Endothelial cell of umbilical vein (primary cell): ENCODE results near the gene GALT. TPM values are rescaled to one million over a fixed set of nuclear protein-coding genes. Genes with fewer than 3 reads are reported as not detected.

ENCODE experiments used
- BruUV-seq: library from RNA; stranded (reverse); fragments of 400-500 nt; replicated peaks from 2 replicates; lab custom pipeline; 2021; lab: Mats Ljungman, UMichigan
- CTCF ChIA-PET: fragments of 300-600, 350-600 bp; sonication (Branson Sonifier 250); formaldehyde crosslinking; loops from one replicate; lab custom pipeline; 2021; ENCODE audit warnings: antibody characterized with exemption, inconsistent platforms; lab: Charles Lee
- POLR2A ChIA-PET: fragments of 300-600, 350-600 bp; sonication (Branson Sonifier 250); formaldehyde crosslinking; loops from one replicate; lab custom pipeline; 2021; ENCODE audit warnings: antibody characterized with exemption, inconsistent platforms; lab: Charles Lee
- DNase-seq: peaks from one replicate; pipeline ENCODE4 v3.0.0-alpha.2; 2011; ENCODE audit warnings: low read depth, low spot score
- FAIRE-seq: peaks from 2 replicates; lab custom pipeline; 2011; peaks lifted over from hg19 to GRCh38; lab: Jason Lieb, UNC
- H2AFZ ChIP-seq: 2 replicates; pipeline ENCODE4 v1.6.0; 2012; ENCODE audit warnings: low read depth, low read length, control low read depth, inconsistent platforms
- H3K27ac ChIP-seq: 2 replicates; pipeline ENCODE4 v1.5.1; 2011; ENCODE audit warnings: low read depth, mild to moderate bottlenecking, control low read depth, low read length, moderate library complexity; ENCODE audit not compliant: insufficient read depth
- H3K27me3 ChIP-seq, 2 experiments: 2 replicates each; pipeline versions ENCODE4 v1.6.0 to v1.6.1; 2011; ENCODE audit warnings: low read length in 2 of 2, mixed read lengths in 1 of 2; ENCODE audit not compliant: control insufficient read depth in 2 of 2, insufficient read depth in 2 of 2
- H3K36me3 ChIP-seq, 2 experiments: 2 replicates in 1 of 2; 3 replicates in 1 of 2; pipeline ENCODE4 v1.5.1; 2011; ENCODE audit warnings: low read length in 2 of 2, mild to moderate bottlenecking in 1 of 2, moderate library complexity in 1 of 2; ENCODE audit not compliant: control insufficient read depth in 2 of 2, insufficient read depth in 2 of 2; ENCODE audit errors: extremely low read depth in 1 of 2
- H3K4me1 ChIP-seq: 3 replicates; pipeline ENCODE4 v1.5.1; 2011; ENCODE audit warnings: mild to moderate bottlenecking, low read length; ENCODE audit not compliant: control insufficient read depth, insufficient read depth; ENCODE audit errors: extremely low read depth
- H3K4me2 ChIP-seq: 2 replicates; pipeline ENCODE4 v1.6.1; 2011; ENCODE audit warnings: low read length, control low read depth, mixed read lengths; ENCODE audit not compliant: insufficient read depth
- H3K4me3 ChIP-seq, 3 experiments: fragments of 200-600 bp in 1 of 3; sonication (generic), shearing (Covaris generic) in 1 of 3; replicated peaks in 1 of 3; 2 replicates each; pipeline ENCODE4 v1.5.1; 2011 to 2016; ENCODE audit warnings: control low read depth in 3 of 3, low read length in 3 of 3, mild to moderate bottlenecking in 2 of 3, inconsistent platforms in 1 of 3, low read depth in 1 of 3, moderate library complexity in 1 of 3; ENCODE audit not compliant: insufficient read depth in 1 of 3
- H3K79me2 ChIP-seq: 2 replicates; pipeline ENCODE4 v1.6.0; 2012; ENCODE audit warnings: low read length, inconsistent platforms; ENCODE audit not compliant: control insufficient read depth, insufficient read depth
- H3K9ac ChIP-seq: replicated peaks from 2 replicates; pipeline ENCODE3; 2011; ENCODE audit warnings: low read length, control low read depth; ENCODE audit not compliant: insufficient read depth; ENCODE audit errors: extremely low read depth
- H3K9me1 ChIP-seq: replicated peaks from 3 replicates; pipeline ENCODE4 v1.6.0; 2011; ENCODE audit warnings: mild to moderate bottlenecking, low read length; ENCODE audit not compliant: control insufficient read depth, insufficient read depth; ENCODE audit errors: extremely low read depth
- H3K9me3 ChIP-seq: replicated peaks from 2 replicates; pipeline ENCODE4 v1.5.1; 2012; ENCODE audit warnings: low read length, inconsistent platforms; ENCODE audit not compliant: control insufficient read depth, insufficient read depth
- H4K20me1 ChIP-seq: replicated peaks from 2 replicates; pipeline ENCODE3; 2011; ENCODE audit warnings: mild to moderate bottlenecking, low read length; ENCODE audit not compliant: control insufficient read depth, insufficient read depth; ENCODE audit errors: extremely low read depth
- EZH2 ChIP-seq: IDR thresholded peaks from 2 replicates; pipeline ENCODE4 v1.6.1; 2012; ENCODE audit warnings: borderline replicate concordance, low read depth, mild to moderate bottlenecking, moderate library complexity, low read length, inconsistent platforms; ENCODE audit not compliant: severe bottlenecking
- FOS ChIP-seq: IDR thresholded peaks from 2 replicates; pipeline ENCODE4 v1.6.1; 2011; ENCODE audit warnings: mild to moderate bottlenecking, low read length, moderate library complexity, borderline replicate concordance; ENCODE audit not compliant: insufficient read depth
- GATA2 ChIP-seq: IDR thresholded peaks from 2 replicates; pipeline ENCODE4 v1.7.0; 2011; ENCODE audit warnings: low read depth, mild to moderate bottlenecking, moderate library complexity, mixed read lengths, low read length; ENCODE audit not compliant: insufficient read length, insufficient read depth
- JUN ChIP-seq: IDR thresholded peaks from 2 replicates; pipeline ENCODE4 v1.6.1; 2011; ENCODE audit warnings: borderline replicate concordance, low read depth; ENCODE audit not compliant: insufficient read length, insufficient read depth
- MYC ChIP-seq: IDR thresholded peaks from one replicate; pipeline ENCODE4 v1.6.1; 2011; ENCODE audit warnings: mild to moderate bottlenecking, low read depth, low read length
- POLR2A ChIP-seq: IDR thresholded peaks from 2 replicates; pipeline ENCODE4 v1.6.1; 2012; ENCODE audit warnings: low read depth, mild to moderate bottlenecking, control low read depth, low read length
- POLR2AphosphoS5 ChIP-seq: IDR thresholded peaks from 2 replicates; pipeline ENCODE4 v1.6.1; 2012; ENCODE audit warnings: low read depth, mild to moderate bottlenecking, control low read depth, low read length, moderate library complexity; ENCODE audit not compliant: insufficient read depth
- dilution Hi-C: fragments of 300-500 bp; cut with MboI; formaldehyde crosslinking; loops from one replicate; pipeline ENCODE4 v1.15.0; 2019; ENCODE audit warnings: low sequenced_read_pairs; ENCODE audit not compliant: extremely low pct_ligation_motif_present
- intact Hi-C: fragments of 100-400 bp; cut with micrococcal nuclease; formaldehyde crosslinking; loops from one replicate; pipeline ENCODE4 v1.10.0; 2022
- polyA plus RNA-seq, 4 experiments: library from polyadenylated mRNA; depleted of rRNA in 3 of 4; stranded (reverse) in 3 of 4; unstranded in 1 of 4; fragments of >200 nt; gene quantifications; 2 replicates each; pipeline versions ENCODE4 v1.2.1 to v1.2.3, GENCODE V29; 2011 to 2012; ENCODE audit warnings: missing spikeins in 1 of 4
- total RNA-seq: library from RNA; stranded (reverse); gene quantifications from 2 replicates; pipeline ENCODE4 v1.2.3, GENCODE V29; 2021
- TF ChIP-seq, protein P1 (sequence below), 2 donors: IDR thresholded peaks; 1 replicate in 1 of 2; 2 replicates in 1 of 2; pipeline ENCODE4 v1.5.1; 2011; ENCODE audit warnings: low read length in 2 of 2, mild to moderate bottlenecking in 2 of 2, moderate library complexity in 2 of 2, control low read depth in 1 of 2, inconsistent platforms in 1 of 2, low read depth in 1 of 2; ENCODE audit not compliant: insufficient read depth in 1 of 2; ENCODE audit errors: extremely low read depth in 1 of 2
- TF ChIP-seq, protein P2 (sequence below): IDR thresholded peaks from 2 replicates; pipeline ENCODE4 v1.6.1; 2011; ENCODE audit not compliant: insufficient read depth, insufficient read length

GALT gene
- total and polyA plus RNA-seq, 2 donors (not counting 3 experiments of a cell fraction or from before 2014, with no cell fraction given), result 36.6 to 58.5 TPM

GRCh38 chr9:34658461-34658860, 12.0 kb downstream of the GALT start:
- dilution Hi-C loops (no loop called here), intact Hi-C loops (no loop called here)
- Histone ChIP-seq H2AFZ (no peak overlapping the region), H3K9me3 (no peaks in the 10 kb centered on the region), H3K9me1 (no peaks in the 10 kb centered on the region), H3K27me3 (no peaks in the 10 kb centered on the region), H3K4me2 (no peak overlapping the region), H3K4me3 (no peak overlapping the region), H3K36me3 (no peaks in the 10 kb centered on the region), H4K20me1 (no peaks in the 10 kb centered on the region), H3K9ac (no peak overlapping the region), H3K4me1 (peaks cover 1% of the 10 kb centered on the region), H3K27ac (no peak overlapping the region), H3K79me2 (no peaks in the 10 kb centered on the region)
- POLR2A ChIA-PET, result no interaction called here
- DNase-seq (no peak), FAIRE-seq (no peak)
- CTCF ChIA-PET, result interaction anchor here (1.6 kb wide), 1 partner anchor 44 kb away, joined by 5 read pairs; no protein-coding TSS in a partner anchor
- no TSS peak for BruUV-seq
- TF ChIP-seq MYC, result no peak
- TF ChIP-seq EZH2, result no peak
- TF ChIP-seq, protein P1, sequence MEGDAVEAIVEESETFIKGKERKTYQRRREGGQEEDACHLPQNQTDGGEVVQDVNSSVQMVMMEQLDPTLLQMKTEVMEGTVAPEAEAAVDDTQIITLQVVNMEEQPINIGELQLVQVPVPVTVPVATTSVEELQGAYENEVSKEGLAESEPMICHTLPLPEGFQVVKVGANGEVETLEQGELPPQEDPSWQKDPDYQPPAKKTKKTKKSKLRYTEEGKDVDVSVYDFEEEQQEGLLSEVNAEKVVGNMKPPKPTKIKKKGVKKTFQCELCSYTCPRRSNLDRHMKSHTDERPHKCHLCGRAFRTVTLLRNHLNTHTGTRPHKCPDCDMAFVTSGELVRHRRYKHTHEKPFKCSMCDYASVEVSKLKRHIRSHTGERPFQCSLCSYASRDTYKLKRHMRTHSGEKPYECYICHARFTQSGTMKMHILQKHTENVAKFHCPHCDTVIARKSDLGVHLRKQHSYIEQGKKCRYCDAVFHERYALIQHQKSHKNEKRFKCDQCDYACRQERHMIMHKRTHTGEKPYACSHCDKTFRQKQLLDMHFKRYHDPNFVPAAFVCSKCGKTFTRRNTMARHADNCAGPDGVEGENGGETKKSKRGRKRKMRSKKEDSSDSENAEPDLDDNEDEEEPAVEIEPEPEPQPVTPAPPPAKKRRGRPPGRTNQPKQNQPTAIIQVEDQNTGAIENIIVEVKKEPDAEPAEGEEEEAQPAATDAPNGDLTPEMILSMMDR (IDR thresholded peaks at IDR 0.05; ENCODE audit: extremely low read depth in 1 of 2, insufficient read depth in 1 of 2, low read depth in 1 of 2, low read length in 2 of 2), result no peak
- TF ChIP-seq GATA2, result no peak
- no peak for TF ChIP-seq FOS
- no peak for TF ChIP-seq POLR2A
- no peak for TF ChIP-seq POLR2AphosphoS5
- no peak for TF ChIP-seq JUN
- TF ChIP-seq, protein P2, sequence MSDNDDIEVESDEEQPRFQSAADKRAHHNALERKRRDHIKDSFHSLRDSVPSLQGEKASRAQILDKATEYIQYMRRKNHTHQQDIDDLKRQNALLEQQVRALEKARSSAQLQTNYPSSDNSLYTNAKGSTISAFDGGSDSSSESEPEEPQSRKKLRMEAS, result no peak
